Trophoblast cell (in vitro differentiated cells and primary cell): ENCODE results near the gene ALG2.

Source experiments
- DNase-seq, 2 donors: peaks; one replicate each; pipeline ENCODE4 v3.0.0-alpha.2; 2016
- H2AFZ ChIP-seq: 2 replicates; pipeline ENCODE4 v1.6.1; 2013; ENCODE audit warnings: low read length, moderate library complexity, mild to moderate bottlenecking; ENCODE audit not compliant: insufficient read depth, poor library complexity
- H2AK5ac ChIP-seq: 2 replicates; pipeline ENCODE4 v1.6.1; 2013; ENCODE audit warnings: mild to moderate bottlenecking, low read length
- H2BK120ac ChIP-seq: 2 replicates; pipeline ENCODE4 v1.6.1; 2013; ENCODE audit warnings: low read length, mild to moderate bottlenecking, moderate library complexity; ENCODE audit not compliant: insufficient read depth, poor library complexity
- H2BK12ac ChIP-seq: 2 replicates; pipeline ENCODE4 v1.6.1; 2013; ENCODE audit warnings: mild to moderate bottlenecking, low read length, moderate library complexity
- H2BK5ac ChIP-seq: 2 replicates; pipeline ENCODE4 v1.6.1; 2013; ENCODE audit warnings: low read length, low read depth, moderate library complexity, mild to moderate bottlenecking; ENCODE audit not compliant: poor library complexity
- H3K14ac ChIP-seq: 2 replicates; pipeline ENCODE4 v1.6.1; 2013; ENCODE audit warnings: mild to moderate bottlenecking, low read length
- H3K18ac ChIP-seq: 2 replicates; pipeline ENCODE4 v1.6.1; 2013; ENCODE audit warnings: mild to moderate bottlenecking, low read length
- H3K23ac ChIP-seq: 2 replicates; pipeline ENCODE4 v1.6.1; 2013; ENCODE audit warnings: low read length
- H3K27ac ChIP-seq: 2 replicates; pipeline ENCODE4 v1.5.1; 2013; ENCODE audit warnings: low read depth, mild to moderate bottlenecking, inconsistent platforms, low read length, moderate library complexity
- H3K27me3 ChIP-seq: 2 replicates; pipeline ENCODE4 v1.6.1; 2013; ENCODE audit warnings: inconsistent platforms, mild to moderate bottlenecking, low read length, moderate library complexity; ENCODE audit not compliant: insufficient read depth
- H3K36me3 ChIP-seq, 2 experiments: 1 replicate in 1 of 2; 2 replicates in 1 of 2; pipeline ENCODE4 v1.6.1; 2013; ENCODE audit warnings: low read length in 2 of 2, mild to moderate bottlenecking in 2 of 2, moderate library complexity in 1 of 2; ENCODE audit not compliant: insufficient read depth in 2 of 2, control insufficient read depth in 1 of 2
- H3K4ac ChIP-seq: 2 replicates; pipeline ENCODE4 v1.6.1; 2013; ENCODE audit warnings: low read depth, mild to moderate bottlenecking, low read length, moderate library complexity
- H3K4me1 ChIP-seq, 2 experiments: 1 replicate in 1 of 2; 2 replicates in 1 of 2; pipeline ENCODE4 v1.6.1; 2013; ENCODE audit warnings: low read length in 2 of 2, mild to moderate bottlenecking in 2 of 2, moderate library complexity in 1 of 2; ENCODE audit not compliant: insufficient read depth in 2 of 2, control insufficient read depth in 1 of 2
- H3K4me2 ChIP-seq: 2 replicates; pipeline ENCODE4 v1.6.1; 2013; ENCODE audit warnings: inconsistent platforms, mild to moderate bottlenecking, low read length, moderate library complexity
- H3K4me3 ChIP-seq: 2 replicates; pipeline ENCODE4 v1.5.1; 2013; ENCODE audit warnings: mild to moderate bottlenecking, low read depth, low read length, inconsistent platforms
- H3K79me1 ChIP-seq: one replicate; pipeline ENCODE4 v1.6.1; 2013; ENCODE audit warnings: low read length
- H3K79me2 ChIP-seq: 2 replicates; pipeline ENCODE4 v1.6.1; 2013; ENCODE audit warnings: low read length, mild to moderate bottlenecking; ENCODE audit not compliant: control insufficient read depth, insufficient read depth, poor library complexity
- H3K9ac ChIP-seq: 2 replicates; pipeline ENCODE4 v1.6.1; 2013; ENCODE audit warnings: mild to moderate bottlenecking, low read length
- H3K9me3 ChIP-seq: 2 replicates; pipeline ENCODE4 v1.6.1; 2013; ENCODE audit warnings: low read depth, mild to moderate bottlenecking, control low read depth, inconsistent platforms, low read length; ENCODE audit not compliant: insufficient read depth
- H4K12ac ChIP-seq: 2 replicates; pipeline ENCODE4 v1.6.1; 2013; ENCODE audit warnings: low read depth, mild to moderate bottlenecking, low read length, moderate library complexity
- H4K8ac ChIP-seq: 2 replicates; pipeline ENCODE4 v1.6.1; 2013; ENCODE audit warnings: low read depth, mild to moderate bottlenecking, low read length, moderate library complexity
- H4K91ac ChIP-seq: one replicate; pipeline ENCODE4 v1.6.1; 2013; ENCODE audit warnings: low read depth, mild to moderate bottlenecking, low read length, moderate library complexity
- WGBS: extraction: QIAGEN DNeasy Blood & Tissue Kit; methylation state at CpG from one replicate; pipeline ENCODE4 v1.1.7; 2013; ENCODE audit warnings: missing lambda C conversion rate; ENCODE audit not compliant: insufficient read length, insufficient coverage; ENCODE audit errors: extremely low coverage; 5-methylcytosine and 5-hydroxymethylcytosine counted together

Gene ALG2

DNA sequence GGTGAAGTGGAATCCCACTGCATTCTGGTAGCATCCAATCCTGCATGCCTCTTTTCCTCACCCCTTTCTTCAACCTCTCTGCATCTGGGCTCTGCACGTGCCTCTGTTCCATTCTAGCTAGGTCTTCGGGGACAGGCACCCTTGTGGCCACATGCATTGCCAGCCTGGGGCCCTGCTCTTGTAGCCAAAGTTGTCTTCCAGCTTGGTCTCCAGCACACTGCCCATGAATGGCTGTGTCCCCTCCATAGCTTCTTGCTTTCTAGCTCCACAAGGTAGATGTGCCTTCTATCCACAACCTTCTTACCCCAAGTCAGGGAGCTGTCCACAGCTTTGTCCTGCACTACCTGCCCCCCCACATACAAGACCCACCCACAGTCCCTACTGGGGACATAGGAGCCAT is 32.6 kb downstream of the ALG2 start:
- no peak for DNase-seq
- H3K36me3 ChIP-seq = no peaks in the 10 kb centered on the region
- WGBS = no CpG with 5 or more reads among the region's 2 CpGs
- H3K27me3 ChIP-seq = no peaks in the 10 kb centered on the region
- no peak overlapping the region for H3K9ac ChIP-seq
- H3K4me2 ChIP-seq = no peak overlapping the region
- no peak overlapping the region for H2BK120ac ChIP-seq
- no peak overlapping the region for H3K4ac ChIP-seq
- no peak overlapping the region for H3K4me3 ChIP-seq
- no peak overlapping the region for H2BK12ac ChIP-seq
- H3K4me1 ChIP-seq = no peaks in the 10 kb centered on the region
- no peak overlapping the region for H4K8ac ChIP-seq
- H4K12ac ChIP-seq = no peak overlapping the region
- no peak overlapping the region for H2BK5ac ChIP-seq
- no peaks in the 10 kb centered on the region for H3K9me3 ChIP-seq
- no peak overlapping the region for H2AK5ac ChIP-seq
- H3K27ac ChIP-seq = no peak overlapping the region
- H3K79me1 ChIP-seq = no peaks in the 10 kb centered on the region
- H3K79me2 ChIP-seq = no peaks in the 10 kb centered on the region
- H4K91ac ChIP-seq = no peak overlapping the region
- H2AFZ ChIP-seq = no peak overlapping the region
- no peak overlapping the region for H3K23ac ChIP-seq
- H3K18ac ChIP-seq = no peak overlapping the region
- no peak overlapping the region for H3K14ac ChIP-seq

DNA sequence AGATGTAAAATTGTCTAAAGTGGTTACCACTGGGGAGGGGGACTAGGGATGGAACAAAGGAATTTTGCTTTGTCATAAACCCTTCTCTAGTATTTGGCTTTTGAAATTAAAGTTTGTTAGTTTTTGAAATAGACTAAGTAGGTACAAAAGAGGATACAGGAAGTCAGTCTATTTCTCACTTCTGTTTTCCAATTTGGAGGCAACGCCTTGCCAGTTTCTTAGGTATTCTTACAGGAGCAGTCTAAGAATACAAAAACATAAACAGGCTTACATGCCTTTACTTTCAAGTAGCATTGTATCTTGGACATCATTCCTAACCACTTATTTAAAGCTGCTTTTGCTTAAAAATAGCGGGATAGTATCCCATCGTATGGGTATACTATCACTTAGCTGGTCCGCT is 34.4 kb downstream of the ALG2 start:
- Histone ChIP-seq H3K79me2 (no peaks in the 10 kb centered on the region), H2AFZ (no peak overlapping the region), H3K9ac (no peak overlapping the region), H2BK5ac (no peak overlapping the region), H3K9me3 (no peaks in the 10 kb centered on the region), H3K4me2 (no peak overlapping the region), H3K4me1 (no peaks in the 10 kb centered on the region), H3K14ac (no peak overlapping the region), H3K79me1 (no peaks in the 10 kb centered on the region), H4K12ac (no peak overlapping the region), H3K4ac (no peak overlapping the region), H3K27me3 (no peaks in the 10 kb centered on the region), H3K27ac (no peak overlapping the region), H3K36me3 (no peaks in the 10 kb centered on the region), H4K91ac (no peak overlapping the region), H2AK5ac (no peak overlapping the region), H2BK12ac (no peak overlapping the region), H3K23ac (no peak overlapping the region), H3K4me3 (no peak overlapping the region), H3K18ac (no peak overlapping the region), H2BK120ac (no peak overlapping the region), H4K8ac (no peak overlapping the region)
- no peak for DNase-seq
- WGBS = no CpG with 5 or more reads among the region's 4 CpGs

DNA sequence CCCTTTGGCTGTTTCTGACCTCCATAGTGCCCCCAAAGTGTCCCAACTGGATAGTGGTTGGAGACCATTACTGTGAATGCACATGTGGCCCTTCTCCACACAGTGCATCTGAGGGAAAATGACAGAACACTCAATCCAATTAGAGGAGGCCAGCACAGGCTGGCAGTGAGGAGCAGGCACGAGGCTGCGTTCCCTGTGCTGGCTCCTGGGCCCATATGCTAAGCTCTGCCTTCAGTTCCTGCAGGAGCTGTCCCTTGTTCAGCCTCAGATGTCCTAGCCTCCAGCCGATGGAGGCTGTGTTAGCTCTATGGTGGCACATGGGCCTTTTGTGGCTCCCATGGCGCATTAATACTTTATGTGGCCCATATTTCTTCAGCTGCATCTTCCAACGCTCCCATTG is 35.8 kb downstream of the ALG2 start:
- no peak overlapping the region for H4K12ac ChIP-seq
- no peak overlapping the region for H4K8ac ChIP-seq
- WGBS = no CpG with 5 or more reads among the region's 5 CpGs
- no peaks in the 10 kb centered on the region for H3K9me3 ChIP-seq
- no peaks in the 10 kb centered on the region for H3K36me3 ChIP-seq
- H3K4me2 ChIP-seq = no peak overlapping the region
- H3K27me3 ChIP-seq = no peaks in the 10 kb centered on the region
- H3K79me2 ChIP-seq = no peaks in the 10 kb centered on the region
- no peak overlapping the region for H2AK5ac ChIP-seq
- H2BK5ac ChIP-seq = no peak overlapping the region
- no peak overlapping the region for H3K27ac ChIP-seq
- H3K18ac ChIP-seq = no peak overlapping the region
- no peak overlapping the region for H4K91ac ChIP-seq
- no peak overlapping the region for H3K4ac ChIP-seq
- H2BK120ac ChIP-seq = no peak overlapping the region
- no peak overlapping the region for H2BK12ac ChIP-seq
- no peak overlapping the region for H2AFZ ChIP-seq
- H3K23ac ChIP-seq = no peak overlapping the region
- H3K14ac ChIP-seq = no peak overlapping the region
- no peaks in the 10 kb centered on the region for H3K79me1 ChIP-seq
- H3K9ac ChIP-seq = no peak overlapping the region
- no peaks in the 10 kb centered on the region for H3K4me1 ChIP-seq
- no peak overlapping the region for H3K4me3 ChIP-seq
- no peak for DNase-seq

DNA sequence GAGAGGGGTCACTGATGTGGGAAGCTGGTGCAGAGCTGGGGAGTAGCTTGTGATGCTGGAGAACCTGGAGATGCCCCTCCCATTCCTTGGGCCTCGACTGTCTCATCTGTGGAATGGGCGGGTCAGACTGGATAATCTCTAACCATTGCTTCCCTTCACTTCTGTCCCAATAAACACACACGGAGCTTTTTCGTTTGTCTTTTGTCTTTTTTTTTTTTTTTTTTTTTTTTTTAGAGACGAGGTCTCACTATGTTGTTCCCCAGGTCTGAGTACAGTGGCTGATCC is 36.5 kb downstream of the ALG2 start:
- H4K12ac ChIP-seq = no peak overlapping the region
- H4K8ac ChIP-seq = no peak overlapping the region
- no peak overlapping the region for H2BK5ac ChIP-seq
- H3K27ac ChIP-seq = no peak overlapping the region
- no peaks in the 10 kb centered on the region for H3K9me3 ChIP-seq
- no peak overlapping the region for H2AK5ac ChIP-seq
- no peak overlapping the region for H4K91ac ChIP-seq
- no peaks in the 10 kb centered on the region for H3K79me2 ChIP-seq
- no peak overlapping the region for H3K9ac ChIP-seq
- no peak overlapping the region for H3K14ac ChIP-seq
- no peaks in the 10 kb centered on the region for H3K27me3 ChIP-seq
- WGBS = no CpG with 5 or more reads among the region's 5 CpGs
- no peak overlapping the region for H2BK120ac ChIP-seq
- no peak overlapping the region for H2BK12ac ChIP-seq
- H3K23ac ChIP-seq = no peak overlapping the region
- no peaks in the 10 kb centered on the region for H3K79me1 ChIP-seq
- no peak overlapping the region for H3K4me2 ChIP-seq
- H3K4me1 ChIP-seq = no peaks in the 10 kb centered on the region
- H3K4ac ChIP-seq = no peak overlapping the region
- no peak for DNase-seq
- no peak overlapping the region for H3K18ac ChIP-seq
- no peak overlapping the region for H2AFZ ChIP-seq
- no peak overlapping the region for H3K4me3 ChIP-seq
- no peaks in the 10 kb centered on the region for H3K36me3 ChIP-seq
